ENCODE data around the gene ADCY4. TPM values are rescaled to one million over a fixed set of nuclear protein-coding genes. Genes with fewer than 3 reads are reported as not detected.

The ADCY4 gene
- polyA plus RNA-seq, 3 donors, result 0.69 to 11.9 (median 0.70) TPM

GRCh38 chr14:24283796-24284460 is 50.9 kb downstream of the ADCY4 start:
- Histone ChIP-seq H3K27ac (ENCODE audit: low read depth in 1 of 2, low read length in 2 of 2) (no peak overlapping the region), H3K9me3 (replicated peaks in 1 of 2; ENCODE audit: control insufficient read depth in 1 of 2, insufficient read depth in 1 of 2, low read length in 2 of 2) (no peaks in the 10 kb centered on the region), H3K4me2 (replicated peaks; ENCODE audit: extremely low read depth, low read length, poor library complexity, severe bottlenecking) (no peak overlapping the region), H4K20me1 (ENCODE audit: insufficient read depth, low read length) (no peaks in the 10 kb centered on the region), H3K4me3 (replicated peaks in 1 of 3; ENCODE audit: low read depth in 2 of 3, low read length in 3 of 3) (no peak overlapping the region), H3K27me3 (ENCODE audit: control insufficient read depth in 2 of 2, insufficient read depth in 2 of 2, low read length in 2 of 2) (no peaks in the 10 kb centered on the region), H2AFZ (ENCODE audit: insufficient read depth, low read depth, low read length, poor library complexity, severe bottlenecking) (no peak overlapping the region), H3K4me1 (ENCODE audit: control insufficient read depth in 1 of 2, insufficient read depth in 2 of 2, low read length in 2 of 2) (peaks cover 39 to 40% of the 10 kb centered on the region in 2 donors), H3K9ac (ENCODE audit: insufficient read depth, low read length, poor library complexity, severe bottlenecking) (no peak overlapping the region), H3K36me3 (replicated peaks in 1 of 2; ENCODE audit: control insufficient read depth in 1 of 2, insufficient read depth in 2 of 2, low read length in 2 of 2) (no peaks in the 10 kb centered on the region), H3K79me2 (ENCODE audit: insufficient read depth, low read length) (peaks cover 28% of the 10 kb centered on the region)
- peak overlapping the region in 3 of 7 donors; percentile 25 to 32 (median 32) for H3K27ac Mint-ChIP-seq
- no peak overlapping the region for H3K4me3 Mint-ChIP-seq
- no peak for DNase-seq
- no peak for TF ChIP-seq CTCF (IDR thresholded peaks at IDR 0.05)
- H3K4me1 Mint-ChIP-seq, result peaks cover 49% of the 10 kb centered on the region
- H3K36me3 Mint-ChIP-seq, result peaks cover 12 to 16% of the 10 kb centered on the region in 2 donors
- 98% methylated on average over 5 of the region's 5 CpGs for WGBS (ENCODE audit: insufficient coverage)
- intact Hi-C loops (cut with micrococcal nuclease), result no loop called here
- peaks cover 0 to 3% (median 1%) of the 10 kb centered on the region in 3 donors for H3K27me3 Mint-ChIP-seq (ENCODE audit: low read depth in 3 of 3)
- peaks cover 0 to 3% (median 0%) of the 10 kb centered on the region in 7 donors for H3K9me3 Mint-ChIP-seq

GRCh38 chr14:24282736-24283135 is 52.1 kb downstream of the ADCY4 start:
- no peak for TF ChIP-seq CTCF (IDR thresholded peaks at IDR 0.05)
- Histone ChIP-seq H3K9ac (ENCODE audit: insufficient read depth, low read length, poor library complexity, severe bottlenecking) (no peak overlapping the region), H3K4me1 (ENCODE audit: control insufficient read depth in 1 of 2, insufficient read depth in 2 of 2, low read length in 2 of 2) (peaks cover 51 to 52% of the 10 kb centered on the region in 2 donors), H3K27ac (ENCODE audit: low read depth in 1 of 2, low read length in 2 of 2) (peak overlapping the region in 1 of 2 donors; percentile 98), H3K4me2 (replicated peaks; ENCODE audit: extremely low read depth, low read length, poor library complexity, severe bottlenecking) (no peak overlapping the region), H3K4me3 (replicated peaks in 1 of 3; ENCODE audit: low read depth in 2 of 3, low read length in 3 of 3) (no peak overlapping the region), H3K79me2 (ENCODE audit: insufficient read depth, low read length) (peaks cover 37% of the 10 kb centered on the region), H3K36me3 (replicated peaks in 1 of 2; ENCODE audit: control insufficient read depth in 1 of 2, insufficient read depth in 2 of 2, low read length in 2 of 2) (no peaks in the 10 kb centered on the region), H3K27me3 (ENCODE audit: control insufficient read depth in 2 of 2, insufficient read depth in 2 of 2, low read length in 2 of 2) (no peaks in the 10 kb centered on the region), H2AFZ (ENCODE audit: insufficient read depth, low read depth, low read length, poor library complexity, severe bottlenecking) (no peak overlapping the region), H4K20me1 (ENCODE audit: insufficient read depth, low read length) (no peaks in the 10 kb centered on the region), H3K9me3 (replicated peaks in 1 of 2; ENCODE audit: control insufficient read depth in 1 of 2, insufficient read depth in 1 of 2, low read length in 2 of 2) (no peaks in the 10 kb centered on the region)
- Mint-ChIP-seq H3K27me3 (ENCODE audit: low read depth in 3 of 3) (peaks cover 0 to 4% (median 3%) of the 10 kb centered on the region in 3 donors), H3K27ac (peak overlapping the region in 2 of 7 donors; percentile 32 to 37), H3K36me3 (peaks cover 13 to 14% of the 10 kb centered on the region in 2 donors), H3K4me3 (no peak overlapping the region), H3K9me3 (peaks cover 0 to 3% (median 0%) of the 10 kb centered on the region in 7 donors), H3K4me1 (peaks cover 58% of the 10 kb centered on the region)
- DNase-seq, result no peak
- 100% methylated on average over 3 of the region's 3 CpGs for WGBS (ENCODE audit: insufficient coverage)
- intact Hi-C loops (cut with micrococcal nuclease), result no loop called here

All from CD14-positive monocyte (primary cell).